ENCODE measurements around the gene UQCC5.

DNA sequence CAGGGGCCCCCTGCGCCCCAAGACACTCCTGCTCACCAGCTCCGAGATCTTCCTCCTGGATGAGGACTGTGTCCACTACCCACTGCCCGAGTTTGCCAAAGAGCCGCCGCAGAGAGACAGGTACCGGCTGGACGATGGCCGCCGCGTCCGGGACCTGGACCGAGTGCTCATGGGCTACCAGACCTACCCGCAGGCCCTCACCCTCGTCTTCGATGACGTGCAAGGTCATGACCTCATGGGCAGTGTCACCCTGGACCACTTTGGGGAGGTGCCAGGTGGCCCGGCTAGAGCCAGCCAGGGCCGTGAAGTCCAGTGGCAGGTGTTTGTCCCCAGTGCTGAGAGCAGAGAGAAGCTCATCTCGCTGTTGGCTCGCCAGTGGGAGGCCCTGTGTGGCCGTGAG lies 44.3 kb upstream of the UQCC5 start:
- TF ChIP-seq, protein P1, sequence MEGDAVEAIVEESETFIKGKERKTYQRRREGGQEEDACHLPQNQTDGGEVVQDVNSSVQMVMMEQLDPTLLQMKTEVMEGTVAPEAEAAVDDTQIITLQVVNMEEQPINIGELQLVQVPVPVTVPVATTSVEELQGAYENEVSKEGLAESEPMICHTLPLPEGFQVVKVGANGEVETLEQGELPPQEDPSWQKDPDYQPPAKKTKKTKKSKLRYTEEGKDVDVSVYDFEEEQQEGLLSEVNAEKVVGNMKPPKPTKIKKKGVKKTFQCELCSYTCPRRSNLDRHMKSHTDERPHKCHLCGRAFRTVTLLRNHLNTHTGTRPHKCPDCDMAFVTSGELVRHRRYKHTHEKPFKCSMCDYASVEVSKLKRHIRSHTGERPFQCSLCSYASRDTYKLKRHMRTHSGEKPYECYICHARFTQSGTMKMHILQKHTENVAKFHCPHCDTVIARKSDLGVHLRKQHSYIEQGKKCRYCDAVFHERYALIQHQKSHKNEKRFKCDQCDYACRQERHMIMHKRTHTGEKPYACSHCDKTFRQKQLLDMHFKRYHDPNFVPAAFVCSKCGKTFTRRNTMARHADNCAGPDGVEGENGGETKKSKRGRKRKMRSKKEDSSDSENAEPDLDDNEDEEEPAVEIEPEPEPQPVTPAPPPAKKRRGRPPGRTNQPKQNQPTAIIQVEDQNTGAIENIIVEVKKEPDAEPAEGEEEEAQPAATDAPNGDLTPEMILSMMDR (IDR thresholded peaks at IDR 0.05), result no peak
- TF ChIP-seq POLR2A (IDR thresholded peaks at IDR 0.05) (no peak), EP300 (IDR thresholded peaks at IDR 0.05) (no peak), POLR2AphosphoS5 (IDR thresholded peaks at IDR 0.05) (no peak)

All from stomach (tissue), 4 donors.